Tibial nerve (tissue), 3 donors: ENCODE measurements around the gene ELMO1.

Source experiments
- POLR2A ChIP-seq, 2 donors: fragments of 450-650 bp; IDR thresholded peaks; one replicate each; pipeline ENCODE4 v1.6.1; 2017; ENCODE audit warnings: antibody characterized with exemption in 2 of 2, mild to moderate bottlenecking in 2 of 2, moderate library complexity in 2 of 2
- TF ChIP-seq, protein P1 (sequence below), 5 experiments: fragments of 200-600 bp in 3 of 5; fragments of 450-650 bp in 2 of 5; sonication (generic) in 3 of 5; IDR thresholded peaks; one replicate each; pipeline ENCODE4 v1.5.1; 2016 to 2019; ENCODE audit warnings: antibody characterized with exemption in 5 of 5, mild to moderate bottlenecking in 3 of 5, moderate library complexity in 2 of 5

DNA sequence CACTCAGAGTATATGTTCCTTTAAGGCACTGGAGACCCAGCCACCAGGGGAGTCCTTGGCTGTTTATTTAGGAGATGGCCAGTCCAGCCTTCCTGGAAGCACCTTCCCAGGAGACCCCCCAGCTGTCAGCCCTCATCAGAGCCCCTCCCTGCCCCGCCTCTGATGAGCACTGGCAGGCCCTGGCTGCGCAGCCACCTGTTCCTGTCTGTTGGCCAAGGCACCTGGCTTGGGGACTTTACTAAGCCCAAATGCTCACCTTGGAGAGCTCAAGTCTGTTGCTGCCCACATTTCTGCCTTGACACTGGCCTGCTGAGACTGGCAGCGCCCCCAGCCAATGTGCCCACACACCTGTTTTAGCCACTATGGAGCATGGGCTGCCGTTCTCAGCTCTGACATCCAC is 124.7 kb downstream of the ELMO1 start:
- TF ChIP-seq, protein P1, sequence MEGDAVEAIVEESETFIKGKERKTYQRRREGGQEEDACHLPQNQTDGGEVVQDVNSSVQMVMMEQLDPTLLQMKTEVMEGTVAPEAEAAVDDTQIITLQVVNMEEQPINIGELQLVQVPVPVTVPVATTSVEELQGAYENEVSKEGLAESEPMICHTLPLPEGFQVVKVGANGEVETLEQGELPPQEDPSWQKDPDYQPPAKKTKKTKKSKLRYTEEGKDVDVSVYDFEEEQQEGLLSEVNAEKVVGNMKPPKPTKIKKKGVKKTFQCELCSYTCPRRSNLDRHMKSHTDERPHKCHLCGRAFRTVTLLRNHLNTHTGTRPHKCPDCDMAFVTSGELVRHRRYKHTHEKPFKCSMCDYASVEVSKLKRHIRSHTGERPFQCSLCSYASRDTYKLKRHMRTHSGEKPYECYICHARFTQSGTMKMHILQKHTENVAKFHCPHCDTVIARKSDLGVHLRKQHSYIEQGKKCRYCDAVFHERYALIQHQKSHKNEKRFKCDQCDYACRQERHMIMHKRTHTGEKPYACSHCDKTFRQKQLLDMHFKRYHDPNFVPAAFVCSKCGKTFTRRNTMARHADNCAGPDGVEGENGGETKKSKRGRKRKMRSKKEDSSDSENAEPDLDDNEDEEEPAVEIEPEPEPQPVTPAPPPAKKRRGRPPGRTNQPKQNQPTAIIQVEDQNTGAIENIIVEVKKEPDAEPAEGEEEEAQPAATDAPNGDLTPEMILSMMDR (IDR thresholded peaks at IDR 0.05) = no peak
- no peak for TF ChIP-seq POLR2A (IDR thresholded peaks at IDR 0.05)
